CD4-positive, alpha-beta T cell (primary cell): ENCODE results near the gene ODC1. TPM values are rescaled to one million over a fixed set of nuclear protein-coding genes. Genes with fewer than 3 reads are reported as not detected.
A peak's percentile ranks its signal among the peaks of the same experiment; 100 is the strongest.

Experiments
- ATAC-seq: fragments of 200-7000 bp; cut with Tn5 transposase; one replicate; pipeline ENCODE4 v1.10.0; 2022; ENCODE audit warnings: mild to moderate bottlenecking; ENCODE audit not compliant: poor library complexity
- CTCF ChIA-PET: fragments of 350-600 bp; sonication (Branson Sonifier 250); formaldehyde crosslinking; loops from one replicate; lab custom pipeline; 2021; ENCODE audit warnings: antibody characterized with exemption, inconsistent platforms; lab: Charles Lee
- POLR2A ChIA-PET: fragments of 350-600 bp; sonication (Branson Sonifier 250); formaldehyde crosslinking; loops from one replicate; lab custom pipeline; 2021; ENCODE audit warnings: antibody characterized with exemption, inconsistent platforms; lab: Charles Lee
- DNase-seq, 14 experiments: peaks; one replicate each; pipeline ENCODE4 v3.0.0-alpha.2; 2013 to 2020; ENCODE audit warnings: mixed read lengths in 2 of 14
- H3K27ac ChIP-seq, 2 donors: one replicate each; pipeline versions ENCODE4 v1.5.1 to v1.7.0; 2013; ENCODE audit warnings: low read length in 2 of 2, low read depth in 1 of 2, mild to moderate bottlenecking in 1 of 2
- H3K27me3 ChIP-seq, 2 experiments: 1 replicate in 1 of 2; 2 replicates in 1 of 2; pipeline versions ENCODE4 v1.6.1 to v1.7.0; 2013; ENCODE audit warnings: low read length in 2 of 2, control low read depth in 1 of 2, mild to moderate bottlenecking in 1 of 2, moderate library complexity in 1 of 2; ENCODE audit not compliant: insufficient read depth in 2 of 2, control insufficient read depth in 1 of 2
- H3K36me3 ChIP-seq: one replicate; pipeline ENCODE4 v1.6.1; 2013; ENCODE audit warnings: low read length, control low read depth; ENCODE audit not compliant: insufficient read depth
- H3K4me1 ChIP-seq: one replicate; pipeline ENCODE4 v1.6.1; 2013; ENCODE audit warnings: low read length, control low read depth; ENCODE audit not compliant: insufficient read depth
- H3K4me3 ChIP-seq: one replicate; pipeline ENCODE4 v1.5.1; 2013; ENCODE audit warnings: mild to moderate bottlenecking, low read length, moderate library complexity
- H3K9me3 ChIP-seq, 2 experiments: 1 replicate in 1 of 2; 2 replicates in 1 of 2; pipeline versions ENCODE4 v1.6.1 to v1.7.0; 2013; ENCODE audit warnings: low read length in 2 of 2, mild to moderate bottlenecking in 2 of 2, control low read depth in 1 of 2, moderate library complexity in 1 of 2; ENCODE audit not compliant: control insufficient read depth in 1 of 2, insufficient read depth in 1 of 2
- H3K27ac Mint-ChIP-seq: one replicate; pipeline ENCODE4 v1.8.0; 2020; ENCODE audit warnings: mixed read lengths
- H3K27me3 Mint-ChIP-seq: one replicate; pipeline ENCODE4 v1.8.0; 2021; ENCODE audit warnings: mixed read lengths
- H3K36me3 Mint-ChIP-seq: one replicate; pipeline ENCODE4 v1.8.0; 2021; ENCODE audit warnings: low read depth, mixed read lengths
- H3K4me1 Mint-ChIP-seq: one replicate; pipeline ENCODE4 v1.8.0; 2021; ENCODE audit warnings: low read depth, mixed read lengths
- H3K4me3 Mint-ChIP-seq: one replicate; pipeline ENCODE4 v1.8.0; 2020; ENCODE audit warnings: mild to moderate bottlenecking, mixed read lengths
- H3K9me3 Mint-ChIP-seq: one replicate; pipeline ENCODE4 v1.8.0; 2020; ENCODE audit warnings: mixed read lengths
- CTCF ChIP-seq: fragments of 200-600 bp; IDR thresholded peaks from one replicate; pipeline ENCODE4 v1.8.0; 2022; ENCODE audit warnings: antibody characterized with exemption, mild to moderate bottlenecking
- intact Hi-C, 2 experiments: fragments of 100-400 bp; cut with DNase I in 1 of 2; cut with micrococcal nuclease in 1 of 2; formaldehyde crosslinking; loops; one replicate each; pipeline versions ENCODE4 v1.15.1 to v1.9.0; 2023 to 2025; cut with DNase I, micrococcal nuclease
- total RNA-seq, 174 experiments: library from RNA in 2 of 174; stranded (reverse) in 2 of 174; gene quantifications; one replicate each; pipeline ENCODE4 v1.2.3 and lab custom pipeline; 2021 to 2026

Gene ODC1
- total RNA-seq, 2 experiments from 2014 or later = 162 to 164 TPM

- no peak overlapping the region for H3K27ac Mint-ChIP-seq
These were observed 39.1 kb upstream of the ODC1 start for GRCh38 chr2:10487081-10487740.

GRCh38 chr2:10486601-10487079 is 38.5 kb upstream of the ODC1 start:
- Histone ChIP-seq H3K36me3 (no peaks in the 10 kb centered on the region), H3K4me1 (no peaks in the 10 kb centered on the region), H3K9me3 (no peaks in the 10 kb centered on the region), H3K27me3 (no peaks in the 10 kb centered on the region), H3K4me3 (no peak overlapping the region), H3K27ac (no peak overlapping the region)
- no peak for DNase-seq
- no peaks in the 10 kb centered on the region for H3K9me3 Mint-ChIP-seq
- TF ChIP-seq CTCF = no peak
- intact Hi-C loops = no loop called here
- peaks cover 4% of the 10 kb centered on the region for H3K4me1 Mint-ChIP-seq
- no peak for ATAC-seq
- no peaks in the 10 kb centered on the region for H3K36me3 Mint-ChIP-seq
- no peaks in the 10 kb centered on the region for H3K27me3 Mint-ChIP-seq
- H3K27ac Mint-ChIP-seq = no peak overlapping the region
- ChIA-PET CTCF (no interaction called here), POLR2A (no interaction called here)
- no peak overlapping the region for H3K4me3 Mint-ChIP-seq

More at GRCh38 chr2:10487081-10487740, 39.1 kb upstream of the ODC1 start:
- Histone ChIP-seq H3K36me3 (no peaks in the 10 kb centered on the region), H3K4me3 (no peak overlapping the region), H3K9me3 (peaks cover 0 to 4% of the 10 kb centered on the region in 2 experiments), H3K27ac (no peak overlapping the region), H3K4me1 (no peaks in the 10 kb centered on the region), H3K27me3 (no peaks in the 10 kb centered on the region)
- ChIA-PET POLR2A (no interaction called here), CTCF (no interaction called here)
- peak in 1 of 14 experiments; percentile 0 for DNase-seq
- no peak for TF ChIP-seq CTCF
- Mint-ChIP-seq H3K4me1 (peaks cover 4% of the 10 kb centered on the region), H3K27me3 (no peaks in the 10 kb centered on the region), H3K36me3 (no peaks in the 10 kb centered on the region), H3K4me3 (no peak overlapping the region), H3K9me3 (no peaks in the 10 kb centered on the region)
- ATAC-seq = no peak
- intact Hi-C loops = no loop called here

DNA sequence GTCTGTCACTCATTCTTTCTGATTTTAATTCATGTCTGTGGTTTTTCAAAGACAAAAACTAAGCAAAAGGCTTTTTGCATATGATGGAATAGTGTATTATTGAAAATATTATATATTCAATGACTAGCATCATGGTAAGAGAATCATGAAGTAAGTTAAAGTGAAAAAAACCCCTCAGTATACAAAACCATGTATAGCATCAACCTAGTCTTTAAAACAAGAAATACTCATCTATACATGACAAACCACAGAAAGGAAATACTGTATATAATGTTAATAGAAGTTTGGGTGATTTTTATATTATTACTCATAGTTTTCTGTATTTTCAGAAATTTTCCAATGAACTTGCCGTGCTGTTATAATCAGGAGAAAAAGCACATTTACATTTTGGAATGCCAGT is 38.0 kb upstream of the ODC1 start:
- Histone ChIP-seq H3K9me3 (no peaks in the 10 kb centered on the region), H3K36me3 (no peaks in the 10 kb centered on the region), H3K4me1 (no peaks in the 10 kb centered on the region), H3K27me3 (no peaks in the 10 kb centered on the region), H3K4me3 (no peak overlapping the region), H3K27ac (no peak overlapping the region)
- Mint-ChIP-seq H3K4me3 (no peak overlapping the region), H3K9me3 (no peaks in the 10 kb centered on the region), H3K4me1 (peaks cover 3% of the 10 kb centered on the region), H3K36me3 (no peaks in the 10 kb centered on the region), H3K27me3 (no peaks in the 10 kb centered on the region), H3K27ac (no peak overlapping the region)
- TF ChIP-seq CTCF = no peak
- DNase-seq (no peak), ATAC-seq (no peak)
- intact Hi-C loops = no loop called here
- ChIA-PET CTCF (no interaction called here), POLR2A (no interaction called here)
